H1 (cell line): Measurements from ENCODE around the gene ZNF280C. TPM values are rescaled to one million over a fixed set of nuclear protein-coding genes. Genes with fewer than 3 reads are reported as not detected.

Experiments used
- CTCF ChIA-PET: fragments of 300-600 bp; sonication (Branson Sonifier 250); formaldehyde crosslinking; loops from one replicate; lab custom pipeline; 2021; ENCODE audit not compliant: partially characterized antibody; lab: Charles Lee
- POLR2A ChIA-PET: fragments of 300-600 bp; sonication (Branson Sonifier 250); formaldehyde crosslinking; loops from one replicate; lab custom pipeline; 2021; ENCODE audit warnings: inconsistent platforms; ENCODE audit not compliant: partially characterized antibody; lab: Charles Lee
- DNase-seq, 2 experiments: peaks; one replicate each; pipeline versions ENCODE4 v3.0.0 to v3.0.0-alpha.2; 2010 to 2022; ENCODE audit warnings: low spot score in 2 of 2, low read depth in 1 of 2, mixed read lengths in 1 of 2
- FAIRE-seq: peaks from 2 replicates; lab custom pipeline; 2011; peaks lifted over from hg19 to GRCh38; lab: Jason Lieb, UNC
- H2AFZ ChIP-seq: 2 replicates; pipeline ENCODE4 v1.8.1; 2012; ENCODE audit warnings: low read length, inconsistent platforms
- H2AK5ac ChIP-seq: 2 replicates; pipeline ENCODE4 v1.6.1; 2013; ENCODE audit warnings: low read depth, low read length
- H2BK120ac ChIP-seq: replicated peaks from 2 replicates; pipeline ENCODE3; 2013; ENCODE audit warnings: low read depth, low read length, inconsistent platforms
- H2BK12ac ChIP-seq: 2 replicates; pipeline ENCODE4 v1.6.1; 2013; ENCODE audit warnings: low read depth, low read length
- H2BK15ac ChIP-seq: 2 replicates; pipeline ENCODE4 v1.6.1; 2013; ENCODE audit warnings: low read length
- H2BK20ac ChIP-seq: 2 replicates; pipeline ENCODE4 v1.6.1; 2013; ENCODE audit warnings: low read length
- H2BK5ac ChIP-seq: 2 replicates; pipeline ENCODE4 v1.6.1; 2013; ENCODE audit warnings: low read depth, low read length
- H3K14ac ChIP-seq: 2 replicates; pipeline ENCODE4 v1.6.1; 2013; ENCODE audit warnings: inconsistent platforms; ENCODE audit not compliant: insufficient read length
- H3K18ac ChIP-seq: 2 replicates; pipeline ENCODE4 v1.6.1; 2013; ENCODE audit warnings: low read length; ENCODE audit errors: extremely low read depth
- H3K23ac ChIP-seq: 2 replicates; pipeline ENCODE4 v1.6.1; 2013; ENCODE audit warnings: inconsistent platforms; ENCODE audit not compliant: insufficient read length
- H3K23me2 ChIP-seq: 2 replicates; pipeline ENCODE4 v1.6.1; 2013; ENCODE audit warnings: low read depth, low read length
- H3K27ac ChIP-seq: 2 replicates; pipeline ENCODE4 v1.6.1; 2011; ENCODE audit warnings: low read depth, low read length, inconsistent platforms
- H3K27me3 ChIP-seq, 4 experiments: replicated peaks in 1 of 4; 1 replicate in 1 of 4; 2 replicates in 3 of 4; pipeline versions ENCODE4 v1.6.1 to v1.8.1; 2011 to 2013; ENCODE audit warnings: low read length in 3 of 4, mild to moderate bottlenecking in 3 of 4, inconsistent platforms in 2 of 4, mixed read lengths in 2 of 4, moderate library complexity in 1 of 4; ENCODE audit not compliant: control insufficient read depth in 3 of 4, insufficient read depth in 3 of 4; ENCODE audit errors: extremely low read depth in 1 of 4
- H3K36me3 ChIP-seq, 4 experiments: 2 replicates each; pipeline versions ENCODE4 v1.6.1 to v1.8.1; 2011 to 2013; ENCODE audit warnings: mild to moderate bottlenecking in 4 of 4, low read length in 3 of 4, moderate library complexity in 2 of 4, control low read depth in 1 of 4, inconsistent platforms in 1 of 4; ENCODE audit not compliant: insufficient read depth in 4 of 4, control insufficient read depth in 2 of 4
- H3K4ac ChIP-seq: replicated peaks from 2 replicates; pipeline ENCODE3; 2013; ENCODE audit warnings: low read length, low read depth, mixed read lengths, inconsistent platforms; ENCODE audit not compliant: insufficient read length
- H3K4me1 ChIP-seq, 4 experiments: replicated peaks in 1 of 4; 1 replicate in 1 of 4; 2 replicates in 3 of 4; pipeline versions ENCODE4 v1.6.1 to v1.8.1; 2011 to 2013; ENCODE audit warnings: low read length in 3 of 4, inconsistent platforms in 2 of 4, mixed read lengths in 1 of 4; ENCODE audit not compliant: insufficient read depth in 4 of 4, control insufficient read depth in 3 of 4
- H3K4me2 ChIP-seq, 2 experiments: 2 replicates each; pipeline versions ENCODE4 v1.6.1 to v1.8.1; 2011 to 2013; ENCODE audit warnings: low read depth in 2 of 2, low read length in 2 of 2, control low read depth in 1 of 2, inconsistent platforms in 1 of 2, mild to moderate bottlenecking in 1 of 2; ENCODE audit not compliant: insufficient read depth in 1 of 2
- H3K4me3 ChIP-seq, 4 experiments: fragments of 200-600, 300-600 bp in 1 of 4; sonication (generic), shearing (Covaris generic), sonication (Bioruptor Twin) in 1 of 4; 2 replicates each; pipeline versions ENCODE4 v1.5.1 to v1.8.1; 2011 to 2016; ENCODE audit warnings: low read length in 4 of 4, low read depth in 3 of 4, control low read depth in 2 of 4, inconsistent platforms in 2 of 4, mild to moderate bottlenecking in 2 of 4, mixed read lengths in 1 of 4, moderate library complexity in 1 of 4; ENCODE audit not compliant: insufficient read depth in 2 of 4; ENCODE audit errors: extremely low read depth in 1 of 4
- H3K56ac ChIP-seq: replicated peaks from 2 replicates; pipeline ENCODE3; 2013; ENCODE audit warnings: low read depth, mild to moderate bottlenecking, mixed read lengths, low read length, inconsistent platforms; ENCODE audit not compliant: insufficient read length
- H3K79me1 ChIP-seq: 2 replicates; pipeline ENCODE4 v1.6.1; 2013; ENCODE audit warnings: low read depth, low read length, control low read depth
- H3K79me2 ChIP-seq, 2 experiments: 2 replicates each; pipeline versions ENCODE4 v1.6.1 to v1.8.1; 2012 to 2013; ENCODE audit warnings: low read length in 2 of 2, mild to moderate bottlenecking in 2 of 2, inconsistent platforms in 1 of 2; ENCODE audit not compliant: insufficient read depth in 2 of 2, control insufficient read depth in 1 of 2
- H3K9ac ChIP-seq, 4 experiments: replicated peaks in 1 of 4; 1 replicate in 1 of 4; 2 replicates in 3 of 4; pipeline versions ENCODE4 v1.6.1 to v1.8.1; 2011 to 2013; ENCODE audit warnings: low read depth in 3 of 4, low read length in 3 of 4, control low read depth in 2 of 4, mild to moderate bottlenecking in 2 of 4, moderate library complexity in 2 of 4, inconsistent platforms in 1 of 4; ENCODE audit errors: extremely low read depth in 1 of 4
- H3K9me3 ChIP-seq, 2 experiments: 2 replicates each; pipeline versions ENCODE4 v1.6.1 to v1.8.1; 2012 to 2013; ENCODE audit warnings: mild to moderate bottlenecking in 2 of 2, moderate library complexity in 2 of 2, control low read depth in 1 of 2, inconsistent platforms in 1 of 2, low read depth in 1 of 2, low read length in 1 of 2, mixed read lengths in 1 of 2; ENCODE audit not compliant: insufficient read depth in 2 of 2
- H4K20me1 ChIP-seq, 2 experiments: replicated peaks in 1 of 2; 2 replicates each; pipeline versions ENCODE3 to v1.8.1; 2011 to 2013; ENCODE audit warnings: inconsistent platforms in 2 of 2, low read length in 2 of 2, mild to moderate bottlenecking in 1 of 2; ENCODE audit not compliant: insufficient read depth in 2 of 2, control insufficient read depth in 1 of 2
- H4K5ac ChIP-seq: 2 replicates; pipeline ENCODE4 v1.6.1; 2013; ENCODE audit warnings: low read length, low read depth, mixed read lengths, inconsistent platforms; ENCODE audit not compliant: insufficient read length
- H4K8ac ChIP-seq: 2 replicates; pipeline ENCODE4 v1.8.0; 2013; ENCODE audit warnings: mild to moderate bottlenecking, moderate library complexity, low read length, inconsistent platforms; ENCODE audit not compliant: insufficient read depth; ENCODE audit errors: extremely low read depth
- H4K91ac ChIP-seq: replicated peaks from 2 replicates; pipeline ENCODE3; 2013; ENCODE audit warnings: low read length, mixed read lengths, inconsistent platforms; ENCODE audit not compliant: insufficient read length
- KDM4A ChIP-seq: IDR thresholded peaks from one replicate; pipeline ENCODE4 v1.7.1; 2012; ENCODE audit warnings: low read depth, mild to moderate bottlenecking, moderate library complexity, low read length, inconsistent platforms; ENCODE audit not compliant: severe bottlenecking
- WGBS, 2 experiments: shearing (Covaris generic) in 1 of 2; methylation state at CpG; one replicate each; pipeline versions ENCODE4 v1.1.6 to v1.1.7; 2013 to 2015; ENCODE audit warnings: low lambda C conversion rate in 2 of 2, mixed read lengths in 2 of 2, inconsistent platforms in 1 of 2, low coverage in 1 of 2, missing lambda C conversion rate in 1 of 2; ENCODE audit not compliant: insufficient replicate concordance in 2 of 2, insufficient coverage in 1 of 2, insufficient read length in 1 of 2; ENCODE audit errors: extremely low coverage in 1 of 2, missing lambda C conversion rate in 1 of 2; 5-methylcytosine and 5-hydroxymethylcytosine counted together
- polyA plus RNA-seq, 7 experiments: library from polyadenylated mRNA; depleted of rRNA in 3 of 7; stranded (reverse) in 5 of 7; unstranded in 2 of 7; fragments of >200 nt in 5 of 7; fragments of 200-250 nt in 2 of 7; gene quantifications; 1 replicate in 5 of 7; 2 replicates in 1 of 7; 4 replicates in 1 of 7; pipeline versions ENCODE4 v1.2.1 to v1.2.3, GENCODE V29; 2011 to 2013; ENCODE audit warnings: missing spikeins in 2 of 7, mixed read lengths in 2 of 7
- total RNA-seq: library from RNA; stranded (reverse); fragmentation: NEBNext Ultra II Directional; extraction: Animal tissue kit (Norgen Biotek cat#: 25700); gene quantifications from 2 replicates; pipeline ENCODE4 v1.2.1, GENCODE V29; 2021

Gene ZNF280C
- total and polyA plus RNA-seq, 2 of the 8 experiments (the other 6 are each of a cell fraction or from before 2014, with no cell fraction given), result 8.4 to 13.4 TPM

GRCh38 chrX:130301977-130302376, 33.3 kb upstream of the ZNF280C start:
- Histone ChIP-seq H3K4me1 (no peaks in the 10 kb centered on the region; a peak in 1 of 7 replicates), H4K5ac (no peak overlapping the region), H3K36me3 (no peaks in the 10 kb centered on the region), H3K56ac (no peak overlapping the region), H2AFZ (no peak overlapping the region), H3K23me2 (no peaks in the 10 kb centered on the region), H3K79me2 (no peaks in the 10 kb centered on the region), H4K91ac (no peak overlapping the region), H3K18ac (no peak overlapping the region), H3K14ac (no peak overlapping the region), H3K27me3 (no peaks in the 10 kb centered on the region), H2AK5ac (no peak overlapping the region), H2BK15ac (no peak overlapping the region), H4K8ac (no peak overlapping the region), H2BK5ac (no peak overlapping the region), H3K79me1 (no peaks in the 10 kb centered on the region), H3K23ac (no peak overlapping the region), H4K20me1 (no peaks in the 10 kb centered on the region), H2BK120ac (no peak overlapping the region), H3K9me3 (no peaks in the 10 kb centered on the region), H3K4ac (no peak overlapping the region), H3K4me2 (no peak overlapping the region), H2BK20ac (no peak overlapping the region), H3K4me3 (no peak overlapping the region), H3K27ac (no peak overlapping the region), H2BK12ac (no peak overlapping the region), H3K9ac (no peak overlapping the region)
- FAIRE-seq (peak; percentile 72), DNase-seq (no peak)
- CTCF ChIA-PET, result no interaction called here
- no peak for TF ChIP-seq KDM4A
- WGBS, 2 experiments, result 100% methylated on average over 1 of the region's 1 CpG; no CpG with 5 or more reads in 1 of the 2 experiments
- POLR2A ChIA-PET, result no interaction called here
